Measurements from ENCODE around the gene LCNL1.

Gene LCNL1

GRCh38 chr9:137014166-137014565, 31.4 kb downstream of the LCNL1 start:
- no peak for DNase-seq

DNA sequence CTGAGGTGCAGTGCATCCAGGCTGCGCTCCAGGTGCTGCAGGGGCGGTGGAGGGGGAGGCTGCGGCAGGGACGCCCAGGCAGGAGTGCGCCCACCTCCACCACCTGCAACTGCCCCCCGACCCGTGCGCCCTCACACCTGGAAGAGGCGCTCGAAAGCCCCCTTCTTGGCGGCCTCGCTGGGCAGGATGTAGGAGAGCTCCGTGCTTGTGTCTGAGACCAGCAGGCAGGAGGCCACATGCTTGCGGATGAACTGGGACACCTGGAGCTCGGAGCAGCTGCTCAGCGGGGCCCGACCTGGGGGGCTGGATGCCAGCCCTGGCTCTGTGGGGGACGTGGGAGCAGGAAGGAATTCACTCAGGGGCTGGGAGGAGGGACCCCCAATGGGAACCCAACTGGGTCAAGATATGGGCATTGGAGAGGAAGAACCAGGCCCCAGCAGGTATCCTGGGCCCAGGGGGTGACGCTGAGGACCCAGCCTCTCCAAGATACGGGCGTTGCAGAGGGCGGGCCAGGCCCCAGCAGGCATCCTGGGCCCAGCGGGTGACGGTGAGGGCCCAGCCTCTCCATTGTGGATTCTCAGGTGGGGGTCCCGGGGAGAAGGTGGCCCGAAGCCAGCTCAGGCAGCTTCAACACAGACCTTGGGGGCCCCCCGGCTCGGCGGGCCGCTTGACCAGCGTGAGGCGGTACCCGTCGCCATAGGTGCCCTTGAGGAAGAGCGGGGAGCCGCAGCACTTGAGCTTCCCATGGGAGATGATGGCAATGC, 32.2 kb downstream of the LCNL1 start:
- no peak for DNase-seq

- DNase-seq = no peak
These were observed 32.7 kb downstream of the LCNL1 start for GRCh38 chr9:137015540-137015930.

DNA sequence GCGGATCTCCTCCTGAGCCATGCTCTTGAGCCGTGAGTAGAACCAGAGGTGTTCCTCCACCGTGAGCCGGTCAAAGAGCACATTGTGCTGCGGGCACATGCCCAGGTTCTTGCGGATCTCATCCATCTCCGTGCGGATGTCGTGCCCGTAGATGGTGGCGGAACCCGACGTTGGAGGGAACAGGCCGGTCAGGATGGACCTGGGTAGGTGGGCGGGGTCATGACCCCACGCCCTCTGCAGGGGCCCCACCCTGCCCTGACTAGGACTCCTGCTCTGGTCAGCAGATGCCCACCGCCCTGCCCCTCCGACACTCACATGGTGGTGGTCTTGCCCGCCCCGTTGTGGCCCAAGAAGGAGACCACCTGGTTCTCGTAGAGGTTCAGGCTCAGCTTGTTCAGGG, 33.2 kb downstream of the LCNL1 start:
- no peak for DNase-seq

DNA sequence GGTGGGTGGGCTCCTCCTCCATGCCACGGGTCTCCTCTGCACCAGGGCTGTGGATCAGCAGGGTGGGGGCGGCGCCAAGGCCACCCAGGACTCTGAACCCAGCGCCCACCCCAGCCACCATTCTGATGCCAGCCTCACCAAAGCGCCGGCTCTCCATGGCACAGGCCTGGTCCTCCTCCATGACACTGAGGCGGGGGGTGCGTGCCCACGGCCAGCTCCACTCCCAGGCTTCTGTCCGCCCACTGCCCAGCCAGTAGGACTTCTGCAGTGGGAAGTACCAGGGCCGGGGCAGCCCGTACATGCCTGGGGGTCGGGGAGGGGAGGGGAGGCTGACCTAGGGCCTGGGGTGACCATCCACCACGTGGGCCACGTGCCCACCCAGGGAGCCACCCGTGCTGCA, 33.6 kb downstream of the LCNL1 start:
- DNase-seq = no peak

GRCh38 chr9:137017071-137017470, 34.3 kb downstream of the LCNL1 start:
- DNase-seq = no peak

GRCh38 chr9:137017791-137018497, 35.2 kb downstream of the LCNL1 start:
- no peak for DNase-seq

DNA sequence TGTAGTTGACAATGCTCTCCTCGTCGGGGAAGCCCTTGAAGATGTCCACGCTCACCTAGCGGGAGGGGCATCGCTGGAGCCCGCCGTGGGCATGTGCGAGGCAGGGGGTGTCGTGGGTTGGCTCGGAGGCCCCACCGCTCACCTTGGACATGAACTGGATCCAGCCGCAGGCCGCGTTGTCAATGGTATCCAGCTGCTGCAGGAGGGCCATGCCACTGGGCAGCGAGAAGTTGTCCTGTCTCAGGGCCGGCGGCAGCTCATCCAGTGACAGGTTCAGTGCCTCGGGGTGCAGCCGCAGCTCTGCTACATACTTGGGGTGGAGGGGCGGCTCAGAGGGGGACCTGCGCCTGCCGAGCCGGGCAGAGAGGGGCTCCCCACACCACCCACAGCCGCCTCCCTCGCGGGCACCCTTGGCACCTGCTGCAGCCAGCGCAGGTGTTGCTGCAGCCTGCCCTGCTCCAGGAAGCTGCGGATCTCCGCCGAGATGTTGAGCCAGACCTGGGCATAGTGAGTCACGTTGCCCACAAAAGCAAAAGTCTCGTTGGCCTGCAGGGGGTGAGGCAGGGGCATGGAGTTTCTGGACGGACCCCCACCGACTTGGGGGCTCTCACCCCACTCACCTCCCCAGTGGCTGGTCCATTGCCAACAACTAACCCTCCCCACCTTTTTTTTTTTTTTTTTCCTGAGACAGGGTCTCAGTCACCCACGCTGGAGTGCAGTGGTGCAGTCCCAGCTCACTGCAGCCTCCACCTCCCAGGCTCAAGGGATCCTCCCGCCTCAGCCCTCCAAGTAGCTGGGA, 36.2 kb downstream of the LCNL1 start:
- no peak for DNase-seq

DNA sequence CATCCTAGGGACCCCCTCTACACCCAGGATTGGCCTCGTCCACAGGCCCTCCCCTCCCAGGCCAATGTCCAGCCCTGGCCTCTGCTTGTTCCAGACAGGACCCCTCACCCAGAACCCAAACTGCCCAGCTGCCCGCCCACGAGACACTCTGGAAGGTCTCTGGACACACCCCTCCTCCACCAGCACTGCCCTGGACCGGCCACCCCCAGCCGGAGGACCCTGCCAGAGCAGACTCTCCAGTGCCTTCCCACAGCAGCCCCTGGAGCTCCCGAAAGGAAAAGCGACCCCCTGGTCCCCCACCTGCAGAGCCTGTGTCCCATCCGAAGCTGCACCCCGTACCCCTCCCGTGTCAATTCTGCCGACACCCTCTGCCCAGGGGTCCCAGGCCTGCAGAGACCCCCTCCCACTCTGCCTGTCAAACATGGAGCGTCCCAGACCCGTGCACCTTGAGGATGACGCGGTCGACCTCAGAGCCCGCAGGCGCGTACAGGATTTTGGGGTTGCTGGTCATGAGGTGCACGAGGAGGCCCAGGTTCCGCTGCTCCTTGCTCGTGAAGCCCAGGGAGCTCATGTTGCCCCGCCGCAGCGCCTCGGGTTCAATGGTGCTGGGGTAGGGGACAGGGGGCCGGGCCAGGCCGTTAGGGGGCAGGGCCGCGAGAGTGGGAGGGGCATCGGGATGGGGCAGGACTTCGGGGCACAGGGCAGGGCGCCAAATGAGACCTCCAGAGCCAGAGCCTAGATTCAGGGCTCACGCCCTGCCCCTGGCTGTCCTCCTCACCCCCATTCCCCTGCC, 37.3 kb downstream of the LCNL1 start:
- DNase-seq = no peak

- no peak for DNase-seq
These were observed 38.2 kb downstream of the LCNL1 start for GRCh38 chr9:137020771-137021567.

DNA sequence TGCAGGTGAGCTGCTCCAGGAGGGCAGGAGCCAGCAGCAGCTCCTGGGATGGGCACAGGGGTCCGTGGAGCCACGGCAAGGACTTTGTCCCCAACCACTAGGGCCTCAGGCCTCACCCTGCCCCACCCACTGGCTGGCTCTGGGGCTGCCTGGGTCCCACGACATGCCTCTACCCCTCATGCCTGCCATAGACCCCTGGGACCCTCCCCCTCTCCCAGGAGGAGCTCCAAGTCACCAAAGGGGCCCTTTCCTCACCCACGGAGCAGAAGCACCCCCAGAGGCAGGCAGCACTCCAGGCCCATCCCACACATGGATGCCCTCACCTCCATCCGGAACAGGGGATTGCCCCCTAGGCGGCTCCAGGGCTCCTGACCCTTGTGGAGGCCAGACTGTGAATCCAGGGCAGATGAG, 38.8 kb downstream of the LCNL1 start:
- no peak for DNase-seq

GRCh38 chr9:137021979-137022661, 39.3 kb downstream of the LCNL1 start:
- peak; percentile 14 for DNase-seq

- DNase-seq = no peak
These were observed 39.8 kb downstream of the LCNL1 start for GRCh38 chr9:137022662-137023008.

DNA sequence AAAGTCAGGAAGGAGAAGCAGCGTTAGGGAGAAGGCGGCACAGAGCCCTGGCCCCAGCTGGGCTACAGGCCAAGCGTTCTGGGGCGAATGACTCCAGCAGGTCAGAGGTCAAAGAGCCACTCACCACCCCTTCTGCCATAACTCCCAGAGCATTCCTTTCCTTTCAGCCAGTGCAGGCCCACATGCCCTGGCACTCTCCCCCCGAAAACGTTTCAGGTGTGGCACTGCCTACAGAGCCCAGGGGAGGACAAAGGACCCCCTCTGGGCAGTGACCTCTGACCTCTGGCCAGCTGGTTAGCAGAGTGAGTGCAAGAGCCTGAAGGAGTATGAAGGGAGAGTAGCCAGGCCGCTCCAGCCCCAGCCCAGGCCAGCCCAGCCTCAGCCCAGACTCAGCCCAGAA, 40.4 kb downstream of the LCNL1 start:
- no peak for DNase-seq

GRCh38 chr9:137023583-137023991, 40.8 kb downstream of the LCNL1 start:
- DNase-seq = no peak

DNA sequence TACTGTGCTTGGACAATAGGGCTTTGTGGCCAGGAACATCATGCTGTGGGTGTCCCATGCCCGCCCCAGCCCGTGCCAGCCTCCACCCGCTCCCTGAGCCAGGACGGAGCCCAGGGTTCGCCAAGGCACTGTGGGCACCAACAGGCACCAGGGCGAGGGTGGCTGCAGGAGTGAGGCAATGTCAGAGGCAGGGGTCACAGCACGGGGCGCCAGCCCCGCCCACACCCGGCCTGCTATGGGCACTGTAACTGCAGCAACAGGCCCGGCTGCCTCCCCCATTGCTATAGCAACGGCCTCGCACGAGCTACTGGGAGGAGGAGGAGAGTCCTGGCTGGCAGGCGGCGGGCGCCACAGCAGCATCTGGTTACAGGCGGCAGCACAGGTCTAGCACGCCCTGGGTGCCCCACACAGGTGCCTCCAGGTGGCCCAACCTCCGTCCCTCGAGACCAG, 42.7 kb downstream of the LCNL1 start:
- peak; percentile 85 for DNase-seq

DNA sequence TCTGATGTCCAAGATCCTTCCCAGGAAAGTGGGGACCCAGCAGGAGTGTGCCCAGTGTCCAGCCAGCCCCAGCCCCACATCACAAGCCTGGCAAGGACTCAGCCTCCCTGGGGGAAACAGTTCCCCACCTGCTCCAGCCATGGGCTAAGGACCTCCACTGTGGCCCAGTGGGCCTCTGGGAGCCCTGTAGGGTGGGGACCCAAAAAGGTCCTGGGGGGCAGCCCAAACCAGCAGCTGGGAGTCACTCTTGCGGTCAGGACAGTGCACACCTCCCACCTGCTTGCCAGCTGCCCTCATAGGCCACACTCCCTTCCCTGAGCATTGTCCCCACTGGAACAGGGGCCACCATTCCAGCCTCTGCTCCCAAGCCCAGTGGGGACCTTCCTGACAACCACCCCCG, 43.6 kb downstream of the LCNL1 start:
- DNase-seq = no peak

DNA sequence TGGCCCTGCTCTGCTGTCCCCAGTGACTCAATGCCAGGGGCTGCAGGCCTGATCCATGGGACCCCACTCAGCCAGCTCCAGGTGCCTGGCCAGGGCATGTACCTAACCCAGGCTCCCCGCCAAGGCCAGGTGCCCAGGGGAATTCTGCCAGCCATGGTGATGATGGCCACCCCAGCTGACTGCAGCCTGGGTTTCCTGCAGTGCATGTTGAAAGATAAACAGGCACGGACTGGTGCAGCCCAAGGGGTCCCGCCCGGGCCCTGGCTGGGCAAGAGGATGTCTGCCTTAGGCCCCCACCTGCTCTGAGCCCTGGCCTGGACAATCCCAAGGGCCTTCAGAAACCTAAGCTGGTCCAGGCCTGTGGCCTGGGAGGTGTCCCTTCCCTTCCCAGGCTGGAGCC, 44.0 kb downstream of the LCNL1 start:
- DNase-seq = no peak

GRCh38 chr9:137027369-137028262, 44.8 kb downstream of the LCNL1 start, which contains the start of gene ABCA2:
TSS of gene ABCA2 (minus strand) at chr9:137028237. CDS start at chr9:137028140, 97 bp downstream.
- no peak for DNase-seq
